GM18507 (cell line): ENCODE data around the gene MFSD2B.

Source experiments
- DNase-seq: peaks from one replicate; pipeline ENCODE4 v3.0.0; 2011; ENCODE audit warnings: low read depth; ENCODE audit not compliant: insufficient read length; ENCODE audit errors: extremely low spot score
- FAIRE-seq: peaks from 2 replicates; lab custom pipeline; 2011; peaks lifted over from hg19 to GRCh38; lab: Jason Lieb, UNC

The MFSD2B gene

DNA sequence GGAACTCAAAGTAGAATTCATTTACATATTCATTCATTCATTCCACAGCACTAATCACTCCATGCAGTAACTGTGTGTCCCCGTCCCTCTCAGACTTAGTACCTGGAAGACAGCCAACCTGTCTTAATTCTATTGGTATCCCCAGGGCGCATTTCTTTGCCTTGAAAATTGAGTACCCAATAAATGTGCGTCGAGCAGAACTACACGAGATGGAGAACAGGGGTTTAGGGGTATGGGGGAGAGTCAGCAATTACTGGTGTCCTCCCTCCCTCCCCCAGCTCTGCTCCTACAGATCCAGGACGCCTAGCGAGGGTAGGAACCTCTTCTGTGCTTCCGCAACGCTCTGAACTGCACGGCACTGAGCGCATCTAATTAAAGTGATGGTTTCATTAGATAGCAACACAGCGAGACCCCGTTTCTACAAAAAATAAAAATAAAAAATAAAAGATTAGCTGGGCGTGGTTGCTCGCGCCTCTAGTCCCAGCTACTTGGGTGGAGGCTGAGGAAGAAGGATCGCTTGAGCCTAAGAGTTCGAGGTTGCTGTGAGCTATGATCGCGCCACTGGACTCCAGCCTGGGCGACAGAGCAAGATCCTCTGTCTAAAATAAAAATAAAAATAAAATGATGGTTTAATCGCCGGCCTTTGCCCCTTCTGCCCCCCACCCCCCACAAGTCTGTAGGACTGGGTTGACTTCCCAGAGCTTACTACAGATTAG lies 39.0 kb downstream of the MFSD2B start:
- FAIRE-seq (no peak), DNase-seq (no peak)

DNA sequence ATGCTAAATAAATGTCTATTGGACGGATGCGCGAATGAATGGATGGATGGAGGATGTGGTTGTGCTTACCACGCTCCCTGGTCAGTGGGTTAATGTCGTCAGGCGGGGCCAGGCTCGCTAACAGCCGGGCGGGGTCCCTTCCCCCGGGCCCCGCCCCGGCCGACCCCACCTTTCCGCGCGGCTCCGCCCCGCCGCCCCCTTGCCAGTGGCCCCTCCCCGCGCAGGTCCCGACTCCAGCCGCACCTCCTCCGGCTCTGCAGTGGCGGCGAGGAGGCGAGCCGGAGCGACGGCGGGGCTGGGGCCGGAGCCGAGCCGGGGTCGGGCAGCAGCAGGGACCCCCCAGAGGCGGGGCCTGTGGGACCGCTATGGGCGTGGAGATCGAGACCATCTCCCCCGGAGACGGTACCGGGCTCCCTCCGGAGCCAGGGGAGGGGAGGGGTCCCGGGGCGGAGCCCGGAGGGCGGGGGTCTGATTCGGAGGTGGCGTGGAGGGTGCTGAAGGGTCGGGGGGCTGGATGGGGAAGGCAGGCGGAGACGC lies 39.7 kb downstream of the MFSD2B start, which contains the start of gene FKBP1B:
TSS of gene FKBP1B (plus strand) at position 257 of the 537 bp plus-strand sequence. CDS start at position 366, 109 bp downstream.
- peak; percentile 44 for FAIRE-seq
- DNase-seq, result peak; percentile 15

DNA sequence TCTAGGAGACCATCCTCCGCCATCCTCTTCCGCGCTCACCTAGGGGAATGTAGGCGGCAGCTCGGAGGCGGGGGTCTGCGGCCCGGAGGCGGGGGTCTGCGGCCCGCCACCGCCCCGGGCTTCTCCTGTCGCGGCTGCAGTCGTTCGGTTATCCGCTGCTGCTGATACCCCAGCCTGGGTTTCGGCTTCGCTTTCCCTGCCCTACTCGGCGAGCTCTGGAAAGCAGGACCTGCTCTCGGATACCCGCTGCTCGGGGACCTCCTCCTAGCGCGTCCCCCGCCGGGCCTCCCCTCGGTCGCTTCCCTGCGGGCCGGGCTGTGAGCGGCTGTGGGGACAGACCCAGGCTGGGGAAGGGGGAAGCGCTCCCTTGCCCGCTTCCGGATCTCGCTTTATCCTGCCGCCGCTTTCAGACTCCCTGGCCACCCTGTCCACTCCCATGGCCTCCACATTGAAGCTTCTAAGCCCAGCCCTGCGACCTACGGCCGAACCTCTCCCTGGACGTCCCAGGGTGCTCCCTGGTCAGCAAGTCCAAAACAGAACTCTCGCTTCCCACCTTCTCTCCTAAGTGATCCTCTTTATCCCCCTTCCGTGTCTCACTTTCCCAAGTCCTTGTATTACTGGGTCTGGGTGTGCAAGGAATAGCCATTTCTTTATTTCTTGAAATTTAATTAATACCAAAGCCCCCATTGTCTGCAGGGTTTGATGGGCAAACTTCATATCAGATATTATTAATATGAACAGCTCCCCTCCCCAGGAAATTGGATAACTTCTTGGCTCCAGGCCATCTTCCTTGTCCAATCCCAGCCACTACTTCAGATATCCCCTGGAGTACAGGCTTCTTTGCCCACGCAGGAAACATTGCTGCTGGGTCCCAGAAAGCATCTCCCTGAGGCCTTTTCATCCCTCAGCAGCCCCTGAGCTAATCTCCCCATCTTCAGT lies 40.4 kb downstream of the MFSD2B start:
- no peak for FAIRE-seq
- DNase-seq, result no peak

DNA sequence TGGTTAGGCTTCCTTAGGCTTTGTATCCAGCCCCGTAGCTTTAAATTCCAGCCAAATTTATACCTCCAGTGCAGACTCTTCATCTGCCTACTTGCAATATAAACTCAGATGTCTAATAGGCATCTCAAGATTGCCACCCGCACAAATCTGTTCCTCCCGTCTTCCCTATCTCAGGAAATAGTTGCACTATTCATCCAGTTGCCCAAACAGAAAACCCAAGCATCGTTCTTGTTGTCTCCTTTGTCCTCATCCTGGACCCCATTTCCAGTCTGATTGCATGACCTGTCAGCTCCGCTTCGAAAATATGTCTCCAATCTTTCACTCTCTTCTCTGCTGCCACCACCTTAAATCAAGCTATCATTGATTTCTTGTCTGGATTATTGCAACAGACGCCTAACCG lies 41.9 kb downstream of the MFSD2B start:
- no peak for FAIRE-seq

GRCh38 chr2:24052951-24053350 lies 43.1 kb downstream of the MFSD2B start:
- FAIRE-seq, result no peak
- no peak for DNase-seq

More for the DNA sequence above, 41.9 kb downstream of the MFSD2B start:
- no peak for DNase-seq

- DNase-seq (no peak), FAIRE-seq (no peak)
Measured at GRCh38 chr2:24054366-24055010, 44.6 kb downstream of the MFSD2B start.

GRCh38 chr2:24055750-24056149 lies 45.9 kb downstream of the MFSD2B start:
- DNase-seq (no peak), FAIRE-seq (no peak)

DNA sequence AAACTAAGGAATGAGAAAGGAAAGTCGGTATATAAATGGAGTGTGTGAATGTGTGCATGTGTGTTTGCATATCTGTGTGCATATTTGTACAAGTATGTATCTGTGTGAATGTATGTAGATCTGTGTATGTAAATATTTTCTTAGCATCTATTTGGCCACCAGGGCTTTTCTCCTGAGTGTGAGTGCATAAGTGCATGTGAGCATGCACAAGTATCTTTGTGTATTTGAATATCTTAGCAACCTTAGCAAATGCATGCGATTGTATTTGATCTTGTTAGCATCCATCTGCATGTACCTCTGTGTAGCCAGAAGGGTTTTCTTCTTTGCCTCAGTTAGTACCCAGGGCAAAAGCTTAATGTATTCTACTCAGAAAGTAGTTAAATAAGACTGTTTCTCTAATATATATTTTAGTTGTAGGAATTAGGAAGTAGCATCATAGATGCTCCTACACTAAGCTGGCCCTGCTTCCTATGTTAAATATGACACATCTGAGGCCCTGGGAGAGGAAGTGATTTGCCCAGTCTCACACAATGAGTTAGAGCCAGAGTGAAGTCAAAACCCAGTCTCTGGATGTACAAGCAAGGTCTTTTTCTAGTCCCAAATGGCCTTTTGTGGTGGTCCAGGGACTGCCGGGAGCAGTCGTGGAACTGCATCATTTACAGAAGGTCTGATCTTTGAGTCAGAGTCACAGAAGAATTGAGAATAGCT lies 48.8 kb downstream of the MFSD2B start:
- DNase-seq, result no peak
- FAIRE-seq, result no peak

GRCh38 chr2:24065341-24065740 lies 55.5 kb downstream of the MFSD2B start:
- no peak for FAIRE-seq
- DNase-seq, result no peak

DNA sequence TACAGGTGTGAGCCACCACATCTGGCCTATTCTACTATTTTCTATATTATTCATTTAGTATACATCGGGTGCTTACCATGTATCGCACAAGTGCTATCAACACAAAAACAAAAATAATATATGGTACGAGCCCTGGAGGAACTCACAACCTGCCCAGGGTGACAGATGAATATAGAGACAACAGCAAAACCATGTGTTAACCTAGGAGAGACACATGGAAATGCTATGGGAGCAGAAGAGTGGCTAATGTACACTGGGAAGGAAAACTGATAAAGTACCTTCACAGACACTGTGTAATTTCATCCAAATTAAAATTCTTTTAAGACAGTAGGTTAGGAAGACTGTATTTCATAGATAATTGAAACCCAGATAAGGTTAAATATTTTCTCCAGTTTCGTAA lies 62.4 kb downstream of the MFSD2B start:
- FAIRE-seq, result no peak

GRCh38 chr2:24073816-24074215 lies 63.9 kb downstream of the MFSD2B start:
- DNase-seq, result no peak
- no peak for FAIRE-seq

More for the DNA sequence above, 62.4 kb downstream of the MFSD2B start:
- no peak for DNase-seq

GRCh38 chr2:24075259-24075658 lies 65.4 kb downstream of the MFSD2B start:
- DNase-seq (no peak), FAIRE-seq (no peak)
